CD14-positive monocyte (primary cell): ENCODE measurements around the gene GAPVD1. TPM values are rescaled to one million over a fixed set of nuclear protein-coding genes. Genes with fewer than 3 reads are reported as not detected.

ENCODE experiments used
- DNase-seq, 3 donors: peaks; one replicate each; pipeline ENCODE4 v3.0.0-alpha.2; 2011 to 2022
- H2AFZ ChIP-seq: 2 replicates; pipeline ENCODE4 v1.6.0; 2012; ENCODE audit warnings: mild to moderate bottlenecking, low read depth, low read length, inconsistent platforms; ENCODE audit not compliant: insufficient read depth, poor library complexity, severe bottlenecking
- H3K27ac ChIP-seq, 2 donors: 1 replicate in 1 of 2; 2 replicates in 1 of 2; pipeline ENCODE4 v1.5.1; 2012 to 2013; ENCODE audit warnings: low read length in 2 of 2, control low read depth in 1 of 2, inconsistent platforms in 1 of 2, low read depth in 1 of 2, mild to moderate bottlenecking in 1 of 2
- H3K27me3 ChIP-seq, 2 donors: one replicate each; pipeline versions ENCODE4 v1.6.0 to v1.6.1; 2011 to 2013; ENCODE audit warnings: low read length in 2 of 2; ENCODE audit not compliant: control insufficient read depth in 2 of 2, insufficient read depth in 2 of 2
- H3K36me3 ChIP-seq, 2 donors: replicated peaks in 1 of 2; 1 replicate in 1 of 2; 2 replicates in 1 of 2; pipeline versions ENCODE4 v1.5.1 to v1.6.1; 2012 to 2013; ENCODE audit warnings: low read length in 2 of 2, control low read depth in 1 of 2, inconsistent platforms in 1 of 2, mild to moderate bottlenecking in 1 of 2; ENCODE audit not compliant: insufficient read depth in 2 of 2, control insufficient read depth in 1 of 2
- H3K4me1 ChIP-seq, 2 donors: 1 replicate in 1 of 2; 2 replicates in 1 of 2; pipeline versions ENCODE4 v1.5.1 to v1.6.1; 2012 to 2013; ENCODE audit warnings: low read length in 2 of 2, control low read depth in 1 of 2, inconsistent platforms in 1 of 2, mild to moderate bottlenecking in 1 of 2, moderate library complexity in 1 of 2; ENCODE audit not compliant: insufficient read depth in 2 of 2, control insufficient read depth in 1 of 2
- H3K4me2 ChIP-seq: replicated peaks from 2 replicates; pipeline ENCODE3; 2012; ENCODE audit warnings: low read length, moderate library complexity, mild to moderate bottlenecking; ENCODE audit not compliant: poor library complexity, severe bottlenecking; ENCODE audit errors: extremely low read depth
- H3K4me3 ChIP-seq, 3 experiments: fragments of 200-600 bp in 1 of 3; sonication (generic) in 1 of 3; replicated peaks in 1 of 3; 1 replicate in 2 of 3; 2 replicates in 1 of 3; pipeline ENCODE4 v1.5.1; 2011 to 2013; ENCODE audit warnings: low read length in 3 of 3, mild to moderate bottlenecking in 3 of 3, control low read depth in 2 of 3, low read depth in 2 of 3, inconsistent platforms in 1 of 3, moderate library complexity in 1 of 3
- H3K79me2 ChIP-seq: 2 replicates; pipeline ENCODE4 v1.6.0; 2012; ENCODE audit warnings: mild to moderate bottlenecking, control low read depth, inconsistent platforms, low read length, moderate library complexity; ENCODE audit not compliant: insufficient read depth
- H3K9ac ChIP-seq: 2 replicates; pipeline ENCODE4 v1.6.0; 2017; ENCODE audit warnings: low read length, mild to moderate bottlenecking; ENCODE audit not compliant: insufficient read depth, poor library complexity, severe bottlenecking
- H3K9me3 ChIP-seq, 2 donors: replicated peaks in 1 of 2; 1 replicate in 1 of 2; 2 replicates in 1 of 2; pipeline versions ENCODE4 v1.5.1 to v1.6.1; 2012 to 2013; ENCODE audit warnings: low read length in 2 of 2, control low read depth in 1 of 2; ENCODE audit not compliant: control insufficient read depth in 1 of 2, insufficient read depth in 1 of 2
- H4K20me1 ChIP-seq: 2 replicates; pipeline ENCODE4 v1.6.0; 2012; ENCODE audit warnings: mild to moderate bottlenecking, low read length, control low read depth, moderate library complexity; ENCODE audit not compliant: insufficient read depth
- H3K27ac Mint-ChIP-seq, 7 donors: one replicate each; pipeline ENCODE4 v1.8.0; 2020; ENCODE audit warnings: mild to moderate bottlenecking in 7 of 7, mixed read lengths in 7 of 7, moderate library complexity in 6 of 7, inconsistent platforms in 2 of 7
- H3K27me3 Mint-ChIP-seq, 3 donors: one replicate each; pipeline ENCODE4 v1.8.0; 2021 to 2022; ENCODE audit warnings: low read depth in 3 of 3, mild to moderate bottlenecking in 3 of 3, mixed read lengths in 3 of 3, moderate library complexity in 3 of 3, inconsistent platforms in 1 of 3
- H3K36me3 Mint-ChIP-seq, 2 donors: one replicate each; pipeline ENCODE4 v1.8.0; 2020; ENCODE audit warnings: mixed read lengths in 2 of 2, inconsistent platforms in 1 of 2, mild to moderate bottlenecking in 1 of 2
- H3K4me1 Mint-ChIP-seq: one replicate; pipeline ENCODE4 v1.8.0; 2020; ENCODE audit warnings: mild to moderate bottlenecking, mixed read lengths
- H3K4me3 Mint-ChIP-seq, 2 donors: one replicate each; pipeline ENCODE4 v1.8.0; 2020; ENCODE audit warnings: mild to moderate bottlenecking in 2 of 2, mixed read lengths in 2 of 2, moderate library complexity in 1 of 2
- H3K9me3 Mint-ChIP-seq, 7 donors: one replicate each; pipeline ENCODE4 v1.8.0; 2020 to 2022; ENCODE audit warnings: mixed read lengths in 7 of 7, mild to moderate bottlenecking in 6 of 7, moderate library complexity in 6 of 7, inconsistent platforms in 2 of 7
- CTCF ChIP-seq: fragments of 200-600 bp; IDR thresholded peaks from one replicate; pipeline ENCODE4 v1.8.0; 2022; ENCODE audit warnings: antibody characterized with exemption, mild to moderate bottlenecking
- WGBS: methylation state at CpG from one replicate; pipeline ENCODE4 v1.1.5; 2013; ENCODE audit warnings: missing lambda C conversion rate; ENCODE audit not compliant: insufficient coverage; 5-methylcytosine and 5-hydroxymethylcytosine counted together
- intact Hi-C, 2 donors: fragments of 100-400 bp; cut with micrococcal nuclease; formaldehyde crosslinking; loops; one replicate each; pipeline versions ENCODE4 v1.15.0 to v1.15.1; 2023
- polyA minus RNA-seq: library from RNA; depleted of rRNA, polyadenylated mRNA; stranded (reverse); fragments of >200 nt; gene quantifications from 2 replicates; pipeline ENCODE4 v1.2.3, GENCODE V29; 2012
- polyA plus RNA-seq, 3 donors: library from polyadenylated mRNA; depleted of rRNA in 1 of 3; unstranded in 2 of 3; stranded (reverse) in 1 of 3; fragments of 300-500 nt in 2 of 3; fragments of >200 nt in 1 of 3; fragmentation: Illumina TruSeq in 2 of 3; gene quantifications; 1 replicate in 2 of 3; 2 replicates in 1 of 3; pipeline ENCODE4 v1.2.3, GENCODE V29; 2012 to 2021
- total RNA-seq, 12 experiments: library from RNA in 1 of 12; stranded (reverse) in 1 of 12; fragments of 120-200 nt in 1 of 12; gene quantifications; one replicate each; pipeline ENCODE4 v1.2.4 and lab custom pipeline; 2013 to 2026; ENCODE audit warnings: mixed read lengths in 6 of 12, inconsistent platforms in 1 of 12

Gene GAPVD1, protein sequence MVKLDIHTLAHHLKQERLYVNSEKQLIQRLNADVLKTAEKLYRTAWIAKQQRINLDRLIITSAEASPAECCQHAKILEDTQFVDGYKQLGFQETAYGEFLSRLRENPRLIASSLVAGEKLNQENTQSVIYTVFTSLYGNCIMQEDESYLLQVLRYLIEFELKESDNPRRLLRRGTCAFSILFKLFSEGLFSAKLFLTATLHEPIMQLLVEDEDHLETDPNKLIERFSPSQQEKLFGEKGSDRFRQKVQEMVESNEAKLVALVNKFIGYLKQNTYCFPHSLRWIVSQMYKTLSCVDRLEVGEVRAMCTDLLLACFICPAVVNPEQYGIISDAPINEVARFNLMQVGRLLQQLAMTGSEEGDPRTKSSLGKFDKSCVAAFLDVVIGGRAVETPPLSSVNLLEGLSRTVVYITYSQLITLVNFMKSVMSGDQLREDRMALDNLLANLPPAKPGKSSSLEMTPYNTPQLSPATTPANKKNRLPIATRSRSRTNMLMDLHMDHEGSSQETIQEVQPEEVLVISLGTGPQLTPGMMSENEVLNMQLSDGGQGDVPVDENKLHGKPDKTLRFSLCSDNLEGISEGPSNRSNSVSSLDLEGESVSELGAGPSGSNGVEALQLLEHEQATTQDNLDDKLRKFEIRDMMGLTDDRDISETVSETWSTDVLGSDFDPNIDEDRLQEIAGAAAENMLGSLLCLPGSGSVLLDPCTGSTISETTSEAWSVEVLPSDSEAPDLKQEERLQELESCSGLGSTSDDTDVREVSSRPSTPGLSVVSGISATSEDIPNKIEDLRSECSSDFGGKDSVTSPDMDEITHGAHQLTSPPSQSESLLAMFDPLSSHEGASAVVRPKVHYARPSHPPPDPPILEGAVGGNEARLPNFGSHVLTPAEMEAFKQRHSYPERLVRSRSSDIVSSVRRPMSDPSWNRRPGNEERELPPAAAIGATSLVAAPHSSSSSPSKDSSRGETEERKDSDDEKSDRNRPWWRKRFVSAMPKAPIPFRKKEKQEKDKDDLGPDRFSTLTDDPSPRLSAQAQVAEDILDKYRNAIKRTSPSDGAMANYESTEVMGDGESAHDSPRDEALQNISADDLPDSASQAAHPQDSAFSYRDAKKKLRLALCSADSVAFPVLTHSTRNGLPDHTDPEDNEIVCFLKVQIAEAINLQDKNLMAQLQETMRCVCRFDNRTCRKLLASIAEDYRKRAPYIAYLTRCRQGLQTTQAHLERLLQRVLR (N-terminal part only)
- 52.2 TPM for total RNA-seq (2013)
- polyA plus RNA-seq (10 to 100 TPM; 18.7 to 49.2 (median 30.5) TPM), polyA minus RNA-seq (34.6 and 40.1 TPM in 2 replicates), total RNA-seq (lab: John Stamatoyannopoulos, UW) (77.0 to 232 (median 131) reads per million in 11 experiments)

- under 1% methylated on average over 65 of the region's 72 CpGs for WGBS
- Histone ChIP-seq H3K9me3 (no peaks in the 10 kb centered on the region), H3K4me2 (peak within 1 kb of the TSS; percentile 94), H3K4me3 (peak within 1 kb of the TSS; percentile 83 to 97 (median 90)), H3K27ac (peak within 1 kb of the TSS; percentile 95 to 98), H3K9ac (peak within 1 kb of the TSS; percentile 96), H3K27me3 (no peaks in the 10 kb centered on the region), H3K79me2 (peaks cover 56% of the 10 kb centered on the region), H3K36me3 (peaks cover 0 to 17% of the 10 kb centered on the region in 2 donors), H3K4me1 (peaks cover 49 to 53% of the 10 kb centered on the region in 2 donors), H2AFZ (peak within 1 kb of the TSS; percentile 89), H4K20me1 (peaks cover 40% of the 10 kb centered on the region)
- Mint-ChIP-seq H3K4me1 (peaks cover 69% of the 10 kb centered on the region), H3K27ac (peak within 1 kb of the TSS; percentile 98 to 99 (median 99)), H3K27me3 (peaks cover 0 to 2% (median 0%) of the 10 kb centered on the region in 3 donors), H3K4me3 (peak within 1 kb of the TSS; percentile 97 to 98), H3K9me3 (peaks cover 0 to 6% (median 0%) of the 10 kb centered on the region in 7 donors), H3K36me3 (peaks cover 17 to 25% of the 10 kb centered on the region in 2 donors)
- peak; percentile 58 for TF ChIP-seq CTCF
- intact Hi-C loops: loop anchor here (2.0 to 10.0 kb wide), 3 partner anchors 21 to 74 kb away; partner anchors contain the start of genes HSPA5 (in 2 of the 2) and PPP6C (in 1 of the 2)
- peak; percentile 91 to 94 (median 93) for DNase-seq
Measured at GRCh38 chr9:125261501-125262293, at the start of gene GAPVD1. Gene GAPVD1, plus strand, starts transcription at chr9:125261826. Its CDS starts 37,096 bp downstream, at chr9:125298922.
